ENCODE measurements around the gene ELN. TPM values are rescaled to one million over a fixed set of nuclear protein-coding genes. Genes with fewer than 3 reads are reported as not detected.
"Not testable (repeated sequence)": the region's sequence is repeated elsewhere in the genome, so short reads cannot be mapped to it uniquely, and the experiment has no call there.

ELN gene
- polyA plus RNA-seq (ENCODE audit: insufficient read length in 3 of 3) = 10 to 100 TPM; 48.4 to 61.7 (median 58.1) TPM

- DNase-seq (ENCODE audit: low read depth in 3 of 3, low spot score in 2 of 3) = peak in 2 of 3 donors; percentile 52 to 62
Measured at GRCh38 chr7:74027683-74028320, at the start of gene ELN. TSS of gene ELN (plus strand) at chr7:74028173. CDS start at chr7:74028188, 15 bp downstream.

GRCh38 chr7:73978661-73979563, 49.1 kb upstream of the ELN start:
- peak in 1 of 3 donors; percentile 30 for DNase-seq (ENCODE audit: low read depth in 3 of 3, low spot score in 2 of 3)

GRCh38 chr7:73979656-73980055, 48.3 kb upstream of the ELN start:
- not testable (repeated sequence) for DNase-seq (ENCODE audit: low read depth in 3 of 3, low spot score in 2 of 3)

GRCh38 chr7:73980206-73980605, 47.8 kb upstream of the ELN start:
- DNase-seq (ENCODE audit: low read depth in 3 of 3, low spot score in 2 of 3) = no peak

- DNase-seq (ENCODE audit: low read depth in 3 of 3, low spot score in 2 of 3) = no peak
Measured at GRCh38 chr7:73981933-73982332, 46.0 kb upstream of the ELN start.

- no peak for DNase-seq (ENCODE audit: low read depth in 3 of 3, low spot score in 2 of 3)
Measured at GRCh38 chr7:73983437-73984164, 44.4 kb upstream of the ELN start.

GRCh38 chr7:73984481-73985205, 43.3 kb upstream of the ELN start:
- DNase-seq (ENCODE audit: low read depth in 3 of 3, low spot score in 2 of 3) = no peak

- no peak for DNase-seq (ENCODE audit: low read depth in 3 of 3, low spot score in 2 of 3)
Measured at GRCh38 chr7:73985737-73986141, 42.2 kb upstream of the ELN start.

- no peak for DNase-seq (ENCODE audit: low read depth in 3 of 3, low spot score in 2 of 3)
Measured at GRCh38 chr7:73986158-73986631, 41.8 kb upstream of the ELN start.

- no peak for DNase-seq (ENCODE audit: low read depth in 3 of 3, low spot score in 2 of 3)
Measured at GRCh38 chr7:73987298-73987697, 40.7 kb upstream of the ELN start.

GRCh38 chr7:73988197-73988596, 39.8 kb upstream of the ELN start:
- no peak for DNase-seq (ENCODE audit: low read depth in 3 of 3, low spot score in 2 of 3)

GRCh38 chr7:73991522-73992100, 36.4 kb upstream of the ELN start:
- no peak for DNase-seq (ENCODE audit: low read depth in 3 of 3, low spot score in 2 of 3)

GRCh38 chr7:73992101-73992562, 35.8 kb upstream of the ELN start:
- no peak for DNase-seq (ENCODE audit: low read depth in 3 of 3, low spot score in 2 of 3)

GRCh38 chr7:73994023-73994422, 34.0 kb upstream of the ELN start:
- DNase-seq (ENCODE audit: low read depth in 3 of 3, low spot score in 2 of 3) = no peak

GRCh38 chr7:73994761-73995160, 33.2 kb upstream of the ELN start:
- DNase-seq (ENCODE audit: low read depth in 3 of 3, low spot score in 2 of 3) = no peak

- DNase-seq (ENCODE audit: low read depth in 3 of 3, low spot score in 2 of 3) = no peak
Measured at GRCh38 chr7:73995330-73995729, 32.6 kb upstream of the ELN start.

- no peak for DNase-seq (ENCODE audit: low read depth in 3 of 3, low spot score in 2 of 3)
Measured at GRCh38 chr7:73995821-73996511, 32.0 kb upstream of the ELN start.

- DNase-seq (ENCODE audit: low read depth in 3 of 3, low spot score in 2 of 3) = no peak
Measured at GRCh38 chr7:73997056-73997455, 30.9 kb upstream of the ELN start.

- no peak for DNase-seq (ENCODE audit: low read depth in 3 of 3, low spot score in 2 of 3)
Measured at GRCh38 chr7:73999664-74000435, 28.1 kb upstream of the ELN start.
